Adipose tissue (tissue), 3 donors: ENCODE data around the gene UBALD2. TPM values are rescaled to one million over a fixed set of nuclear protein-coding genes. Genes with fewer than 3 reads are reported as not detected.
"Not testable (repeated sequence)": the region's sequence is repeated elsewhere in the genome, so short reads cannot be mapped to it uniquely, and the experiment has no call there.

Experiments
- H3K27ac ChIP-seq: one replicate; pipeline ENCODE4 v1.5.1; 2013; ENCODE audit warnings: low read depth, low read length
- WGBS, 3 donors: extraction: QIAGEN DNeasy Blood & Tissue Kit; methylation state at CpG; one replicate each; pipeline ENCODE4 v1.1.7; 2013; 5-methylcytosine and 5-hydroxymethylcytosine counted together
- polyA plus RNA-seq, 3 donors: library from polyadenylated mRNA; stranded (reverse); fragments of 200-250 nt; gene quantifications; one replicate each; pipeline ENCODE4 v1.2.3, GENCODE V29; 2013
- donor health status: healthy with polysubstance abuse.
- donor health status: Bipolar disorder and iron deficiency.
- donor health status: healthy.

The UBALD2 gene
- polyA plus RNA-seq, 3 donors = 14.4 to 43.7 (median 40.1) TPM

DNA sequence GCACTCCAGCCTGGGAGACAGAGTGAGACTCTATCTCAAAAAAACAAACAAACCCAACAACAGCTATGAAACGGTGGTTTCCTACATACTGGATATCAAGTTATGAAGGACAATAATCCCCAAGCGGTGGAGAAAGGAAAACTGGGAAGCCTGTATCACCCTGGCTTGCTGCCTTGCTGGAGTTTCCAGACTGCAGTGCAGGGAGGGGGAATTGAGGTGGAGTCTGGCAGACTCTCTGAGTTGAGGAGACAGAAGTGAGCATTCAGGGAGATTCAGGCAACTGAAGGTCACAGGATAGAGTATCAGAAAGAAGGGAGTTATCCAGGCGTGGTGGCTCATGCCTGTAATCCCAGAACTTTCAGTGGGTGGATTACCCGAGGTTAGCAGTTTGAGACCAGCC, 31.0 kb downstream of the UBALD2 start:
- WGBS, 3 donors = 54 to 66% (median 58%) methylated on average over 4 of the region's 4 CpGs
- no peak overlapping the region for H3K27ac ChIP-seq

DNA sequence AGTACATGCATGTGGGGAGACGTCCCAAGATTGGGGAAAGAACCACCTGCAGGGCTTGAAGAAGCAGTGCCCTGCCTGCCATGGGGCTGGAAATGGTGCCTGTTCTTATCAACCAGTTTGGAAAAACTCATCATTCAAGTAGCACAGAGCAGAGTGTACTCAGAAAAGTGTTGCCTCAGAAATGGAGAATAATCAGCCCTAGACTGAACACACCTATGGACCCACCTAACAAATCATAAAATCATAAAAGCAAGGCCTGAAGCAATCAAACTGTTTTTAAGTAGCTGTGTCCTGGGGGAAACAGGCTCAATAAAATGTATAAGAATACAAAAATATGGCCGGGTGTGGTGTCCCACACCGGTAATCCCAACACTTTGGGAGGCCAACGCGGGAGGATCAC, 31.7 kb downstream of the UBALD2 start:
- H3K27ac ChIP-seq = no peak overlapping the region
- WGBS, 3 donors = 91 to 97% (median 94%) methylated on average over 5 of the region's 5 CpGs

DNA sequence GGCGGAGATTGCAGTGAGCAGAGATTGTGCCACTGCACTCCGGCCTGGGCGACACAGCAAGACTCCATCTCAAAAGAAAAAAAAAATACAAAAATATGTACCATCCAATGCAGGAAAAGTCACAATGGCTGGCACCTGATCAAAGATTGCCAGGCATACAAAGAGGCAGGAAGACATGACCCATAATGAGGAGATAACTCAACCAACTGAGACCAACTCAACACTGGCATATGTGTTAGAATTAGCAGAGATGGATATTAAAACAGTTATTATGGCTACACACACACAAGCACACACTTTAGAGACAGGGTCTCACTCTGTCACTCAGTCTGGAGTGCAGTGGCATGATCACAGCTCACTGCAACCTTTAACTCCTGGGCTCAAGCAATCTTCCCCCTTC, 32.3 kb downstream of the UBALD2 start:
- WGBS, 3 donors = 84 to 94% (median 91%) methylated on average over 3 of the region's 3 CpGs
- H3K27ac ChIP-seq = no peak overlapping the region

DNA sequence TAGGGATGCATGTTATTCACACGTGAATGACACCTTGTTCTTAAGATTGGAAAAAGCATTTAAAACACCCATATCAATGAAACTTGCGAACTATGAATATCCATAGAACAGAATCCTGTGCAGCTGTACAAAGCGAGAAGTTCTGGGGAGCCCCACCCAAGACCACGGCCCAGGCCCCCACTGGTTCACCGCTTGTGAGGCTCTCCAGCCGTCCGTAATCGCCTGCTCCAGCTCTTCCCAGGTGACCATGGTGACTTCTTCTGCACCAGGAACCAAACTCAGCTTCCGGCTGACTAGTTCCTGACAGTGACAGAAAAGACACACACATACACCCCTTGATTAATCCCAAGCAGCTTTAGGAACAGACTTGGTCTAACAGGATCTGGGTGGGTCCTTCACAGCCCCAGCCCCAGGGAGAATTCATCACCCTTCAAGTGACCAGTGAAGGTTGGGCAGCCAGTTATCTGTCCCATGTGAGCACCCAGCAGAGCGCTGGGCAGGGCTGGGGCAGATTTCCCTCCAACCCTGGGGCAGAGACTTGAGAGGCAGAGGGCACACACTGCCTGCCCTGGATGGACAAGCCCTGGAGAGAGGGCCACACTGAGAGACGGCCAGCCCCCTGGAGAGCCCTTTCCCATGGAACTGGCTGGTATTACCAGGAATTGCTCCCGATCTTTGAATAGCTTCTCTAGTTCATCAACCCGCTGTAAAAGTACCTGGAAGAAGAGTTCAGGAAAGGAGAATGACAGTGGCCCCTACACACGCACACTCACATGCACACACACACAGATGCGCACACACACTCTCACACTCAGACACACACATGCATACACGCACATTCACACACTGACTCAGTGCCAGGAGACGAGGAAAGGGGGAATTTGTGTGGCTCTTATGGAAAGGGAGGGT, 39.3 kb downstream of the UBALD2 start:
- 81 to 90% (median 81%) methylated on average over 17 of the region's 17 CpGs for WGBS, 3 donors

DNA sequence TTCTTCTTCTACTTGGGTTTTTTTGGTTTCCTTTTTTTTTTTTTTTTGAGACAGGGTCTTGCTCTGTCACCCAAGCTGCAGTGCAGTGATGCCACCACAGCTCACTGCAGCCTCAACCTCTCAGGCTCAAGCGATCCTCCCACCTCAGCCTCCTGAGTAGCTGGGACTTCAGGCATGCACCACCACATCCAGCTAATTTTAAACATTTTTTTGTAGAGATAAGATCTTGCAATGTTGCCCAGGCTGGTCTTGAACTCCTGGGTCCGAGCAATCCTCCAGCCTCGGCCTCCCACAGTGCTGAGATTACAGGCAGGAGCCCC, 39.9 kb downstream of the UBALD2 start:
- WGBS, 3 donors = 91 to 100% (median 97%) methylated on average over 3 of the region's 3 CpGs
- not testable (repeated sequence) for H3K27ac ChIP-seq

More for the DNA sequence above, 39.3 kb downstream of the UBALD2 start:
- no peak overlapping the region for H3K27ac ChIP-seq

DNA sequence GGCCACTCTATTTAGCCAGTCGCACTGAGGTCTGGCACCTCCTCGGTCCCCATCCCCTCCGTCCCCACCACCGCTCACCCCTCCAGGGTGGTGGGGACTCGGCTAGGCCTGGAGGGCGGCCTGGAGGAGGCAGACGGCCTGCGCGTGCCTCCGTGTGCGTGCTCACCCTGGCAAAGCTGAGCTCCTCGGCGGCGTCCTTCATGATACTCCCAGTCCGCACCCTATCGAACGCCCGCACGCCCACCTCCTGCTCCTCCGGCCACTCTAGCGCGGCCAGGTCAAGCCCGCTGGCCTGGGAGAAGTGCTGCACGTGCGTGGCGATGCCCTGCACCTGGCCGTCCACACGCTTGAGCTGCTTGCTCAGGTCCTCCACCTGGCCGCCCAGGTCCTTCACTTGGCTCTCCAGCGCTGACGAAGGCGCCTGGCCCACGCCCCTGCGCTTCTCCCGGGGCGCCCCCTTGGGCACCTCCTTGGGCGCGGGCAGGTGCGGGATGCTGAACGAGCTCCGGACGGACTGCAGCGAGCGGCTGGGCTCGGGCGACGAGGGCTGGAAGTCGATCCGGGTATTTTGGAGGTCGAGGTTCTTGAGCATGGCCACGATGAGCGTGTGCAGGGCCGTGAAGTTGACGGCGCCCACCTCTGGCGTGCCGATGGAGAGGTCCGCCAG, 42.3 kb downstream of the UBALD2 start:
- WGBS, 3 donors = 97% methylated on average over 51 to 58 of the region's 58 CpGs
- H3K27ac ChIP-seq = no peak overlapping the region

DNA sequence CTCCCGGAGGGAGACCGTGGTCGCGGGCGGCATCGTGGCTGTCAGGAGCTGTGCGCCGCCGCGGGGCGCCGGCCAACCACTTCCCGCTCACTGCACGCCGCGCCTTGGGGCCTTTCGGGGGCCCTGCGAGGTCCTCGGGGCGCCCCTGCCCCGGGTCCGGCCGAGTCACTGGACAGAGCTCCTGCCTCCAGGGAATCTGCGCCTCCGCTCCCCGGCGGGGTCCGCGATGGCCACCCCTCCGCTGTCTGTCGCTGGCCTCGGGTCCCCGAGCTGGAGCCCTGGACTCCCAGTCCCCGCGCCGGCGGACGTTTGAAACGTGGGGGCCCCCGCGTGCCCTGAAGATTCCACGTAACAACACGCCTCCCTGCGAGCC, 42.8 kb downstream of the UBALD2 start, which contains the start of gene QRICH2:
TSS of gene QRICH2 (minus strand) at position 311 of the 373 bp plus-strand sequence. CDS start at position 33, 278 bp downstream.
- 96 to 97% (median 97%) methylated on average over 41 to 44 of the region's 44 CpGs for WGBS, 3 donors
- no peak within 1 kb of the TSS for H3K27ac ChIP-seq

DNA sequence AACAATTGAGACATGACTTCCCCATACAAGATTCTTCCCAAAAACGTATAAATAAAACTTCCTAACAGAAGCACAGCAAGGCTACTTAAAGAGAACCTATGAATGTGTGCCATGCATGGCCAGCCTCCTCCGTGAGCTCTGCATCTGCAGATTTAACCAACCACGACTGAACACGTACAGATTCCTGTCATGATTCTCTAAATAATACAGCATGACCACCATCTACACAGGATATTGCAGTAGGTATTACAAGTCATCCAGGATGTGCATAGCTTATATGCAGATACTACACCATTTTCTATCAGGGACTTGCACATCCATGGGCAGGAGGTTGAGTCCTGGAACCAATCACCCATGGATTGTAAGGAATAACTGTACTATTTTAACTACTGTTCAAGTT, 44.3 kb downstream of the UBALD2 start:
- WGBS, 3 donors = 71 to 86% (median 79%) methylated on average over 4 of the region's 4 CpGs
- no peak overlapping the region for H3K27ac ChIP-seq

DNA sequence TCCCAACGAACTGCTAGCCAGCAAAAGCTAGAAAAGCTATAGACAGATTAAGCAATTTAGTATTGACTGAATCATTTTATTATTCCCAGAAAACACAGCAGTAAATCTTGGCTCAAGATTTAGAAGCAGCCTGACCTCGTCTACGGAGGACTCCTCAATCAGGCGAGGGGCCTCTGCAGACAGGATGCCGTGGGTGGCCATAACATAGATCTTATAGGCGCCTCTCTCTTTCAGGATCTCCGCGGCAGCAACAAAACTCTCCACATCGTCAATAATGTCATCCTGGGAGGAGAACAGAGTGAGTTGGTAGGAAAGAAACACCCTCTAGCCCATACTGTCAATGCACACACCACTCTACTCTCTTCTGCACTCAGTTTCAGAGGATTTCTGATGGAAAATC, 47.6 kb downstream of the UBALD2 start:
- H3K27ac ChIP-seq = no peak overlapping the region
- WGBS, 3 donors = 84 to 88% (median 85%) methylated on average over 9 of the region's 9 CpGs

DNA sequence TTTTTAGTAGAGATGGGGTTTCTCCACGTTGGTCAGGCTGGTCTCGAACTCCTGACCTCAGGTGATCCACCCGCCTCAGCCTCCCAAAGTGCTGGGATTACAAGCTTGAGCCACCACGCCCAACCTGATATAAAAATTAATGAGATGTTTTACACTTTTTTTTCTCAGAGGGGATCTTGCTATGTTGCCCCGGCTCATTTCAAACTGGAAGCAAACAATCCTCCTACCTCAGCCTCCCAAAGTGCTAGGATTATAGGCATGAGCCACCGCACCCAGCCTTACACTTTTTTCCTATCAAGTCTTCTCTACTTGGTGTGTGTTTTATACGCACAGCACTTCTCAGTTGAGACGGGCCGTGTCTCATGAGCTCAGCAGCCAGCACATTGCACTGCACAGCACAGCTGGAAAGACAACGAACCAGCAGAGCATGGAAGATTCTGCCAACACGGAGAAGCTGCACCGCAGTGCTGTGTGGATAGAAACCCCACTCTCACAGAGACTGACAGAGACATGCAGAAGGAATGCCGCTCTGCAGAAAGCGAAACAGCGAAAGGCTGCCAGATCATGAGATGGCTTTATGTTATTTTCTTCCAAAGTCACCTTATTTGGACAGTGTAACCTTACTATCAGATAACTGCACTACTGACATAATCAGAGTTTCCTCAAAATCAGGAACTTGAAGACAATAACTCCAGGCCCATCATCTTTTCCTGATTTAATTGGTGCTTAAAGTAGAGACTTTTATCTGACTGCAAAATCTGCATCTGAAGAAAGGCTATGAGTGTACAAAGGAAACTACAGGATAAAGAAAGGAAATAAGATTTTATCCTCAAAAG, 49.5 kb downstream of the UBALD2 start:
- no peak overlapping the region for H3K27ac ChIP-seq
- WGBS, 3 donors = 77 to 90% (median 83%) methylated on average over 15 of the region's 15 CpGs

DNA sequence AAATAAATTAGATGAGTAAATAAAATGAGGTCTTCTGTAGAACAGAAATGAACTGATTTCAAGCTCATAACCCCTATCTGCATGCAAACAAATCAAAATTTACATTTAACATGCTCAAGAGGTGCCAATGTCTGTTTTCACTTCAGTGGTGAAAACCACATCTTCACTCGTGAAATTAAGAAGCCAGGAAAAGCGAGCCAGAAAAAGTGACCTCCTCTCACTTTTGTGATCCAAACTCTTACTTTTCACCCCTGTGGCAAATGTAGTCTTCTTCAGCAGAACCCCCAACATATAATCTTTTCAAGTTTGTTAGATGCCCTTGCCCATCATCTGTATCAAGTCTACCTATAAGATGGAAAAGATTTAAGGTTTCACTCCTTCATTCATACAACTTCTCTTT, 52.4 kb downstream of the UBALD2 start:
- 84 to 98% (median 90%) methylated on average over 2 of the region's 2 CpGs for WGBS, 3 donors

DNA sequence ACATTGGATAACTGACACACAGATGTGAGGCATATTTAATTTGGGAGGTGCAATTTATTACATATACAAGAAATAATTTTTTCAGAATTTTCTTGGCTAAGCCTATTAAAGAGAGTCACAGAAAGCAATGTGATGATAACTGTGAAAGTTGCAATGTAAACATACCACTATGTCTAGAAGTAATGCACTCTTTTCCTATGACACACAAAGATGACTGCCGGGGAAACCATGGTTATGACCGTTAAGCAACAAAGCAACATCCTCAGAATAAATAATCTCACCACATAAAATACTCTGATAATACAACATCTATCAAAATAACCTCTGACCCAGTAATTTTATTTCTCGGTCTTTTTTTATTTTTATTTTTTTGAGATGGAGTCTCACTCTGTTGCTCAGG, 53.4 kb downstream of the UBALD2 start:
- WGBS, 3 donors = 90 to 92% (median 91%) methylated on average over 3 of the region's 3 CpGs
- no peak overlapping the region for H3K27ac ChIP-seq

More for the DNA sequence above, 52.4 kb downstream of the UBALD2 start:
- H3K27ac ChIP-seq = no peak overlapping the region

Other genes with a start within 250 kb of the UBALD2 start
- gene EVPL, start 238.0 kb upstream of the UBALD2 start, polyA plus RNA-seq = 1 to 10 TPM in 1 of 3 donors, under 1 TPM in 2; 0.34 to 1.2 (median 0.59) TPM
- 10 to 100 TPM; 44.1 to 68.6 (median 49.5) TPM for gene SRP68, start 192.8 kb upstream of the UBALD2 start, polyA plus RNA-seq
- gene GALR2, start 190.6 kb upstream of the UBALD2 start, polyA plus RNA-seq = under 1 TPM; 0.21 to 0.25 (median 0.22) TPM
- 1 to 10 TPM; 1.3 to 3.2 (median 1.8) TPM for gene ZACN, start 186.2 kb upstream of the UBALD2 start, polyA plus RNA-seq
- 10 to 100 TPM; 30.1 to 54.3 (median 52.2) TPM for gene EXOC7, start 161.6 kb upstream of the UBALD2 start, polyA plus RNA-seq
- gene FOXJ1, start 124.1 kb upstream of the UBALD2 start, polyA plus RNA-seq = under 1 TPM in 2 of 3 donors, not detected in 1; 0.13 to 0.54 TPM
- gene RNF157, start 24.9 kb upstream of the UBALD2 start, polyA plus RNA-seq = 10 to 100 TPM in 2 of 3 donors, 1 to 10 TPM in 1; 5.4 to 25.2 (median 12.3) TPM
- gene QRICH2, start 42.9 kb downstream of the UBALD2 start, polyA plus RNA-seq = 1 to 10 TPM; 1.3 to 2.2 (median 2.2) TPM
- 10 to 100 TPM; 25.6 to 40.7 (median 30.6) TPM for gene PRPSAP1, start 88.6 kb downstream of the UBALD2 start, polyA plus RNA-seq
- gene SPHK1, start 119.3 kb downstream of the UBALD2 start, polyA plus RNA-seq = 10 to 100 TPM in 2 of 3 donors, 1 to 10 TPM in 1; 8.4 to 33.0 (median 15.5) TPM
- gene UBE2O, start 187.8 kb downstream of the UBALD2 start, polyA plus RNA-seq = 10 to 100 TPM in 2 of 3 donors, 1 to 10 TPM in 1; 6.2 to 10.1 (median 10.0) TPM
- gene AANAT, start 202.3 kb downstream of the UBALD2 start, polyA plus RNA-seq = under 1 TPM in 1 of 3 donors, not detected in 2; 0.08 TPM
- gene RHBDF2, start 236.1 kb downstream of the UBALD2 start, polyA plus RNA-seq = 10 to 100 TPM; 14.1 to 20.8 (median 19.8) TPM